ENCODE results near the gene EPPIN.

Gene EPPIN

DNA sequence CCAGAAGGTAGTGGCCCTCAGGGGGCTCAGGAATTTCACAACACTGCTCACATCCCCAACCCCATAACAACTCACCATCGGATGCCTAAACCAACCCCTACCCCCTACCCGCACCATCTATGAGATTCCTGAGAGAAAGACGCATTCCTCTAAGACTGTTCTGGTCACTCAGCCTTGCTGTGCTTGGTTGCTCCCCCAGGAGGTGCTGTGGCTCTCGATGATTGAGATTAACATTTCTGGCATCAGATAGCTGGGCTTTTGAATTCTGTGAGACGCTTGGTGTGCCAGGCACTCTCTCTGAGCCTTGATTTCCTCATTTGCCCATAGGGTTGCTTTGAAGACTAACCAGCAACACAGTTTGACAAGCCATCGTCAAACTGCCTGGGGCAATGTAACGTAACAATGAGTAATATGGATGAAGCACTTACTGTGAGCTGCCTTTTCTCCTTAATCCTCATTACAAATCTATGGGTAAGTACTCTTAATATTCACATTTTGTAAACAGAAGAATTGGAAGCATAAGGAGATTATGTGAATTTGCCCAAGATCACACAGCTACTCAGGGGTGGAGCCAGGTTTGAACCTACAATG lies 8.9 kb downstream of the EPPIN start:
- no peak for DNase-seq

DNA sequence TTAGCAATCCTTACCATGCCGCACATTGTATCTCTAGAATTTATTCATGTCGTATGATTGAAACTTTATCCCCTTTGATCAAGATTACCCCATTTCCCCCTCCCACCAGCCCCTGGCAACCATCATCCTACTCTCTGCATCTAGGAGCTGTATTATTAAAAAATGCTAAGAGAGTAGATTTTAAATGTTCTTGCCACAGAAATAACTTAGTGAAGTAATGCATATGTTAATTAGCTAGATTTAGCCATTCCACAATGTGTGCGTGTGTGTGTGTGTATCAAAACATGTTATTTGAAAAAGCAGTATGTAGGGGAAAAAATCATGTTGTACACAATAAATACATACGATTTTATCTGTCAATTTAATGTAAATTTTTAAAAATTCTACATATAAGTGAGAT lies 19.9 kb downstream of the EPPIN start:
- no peak for DNase-seq

DNA sequence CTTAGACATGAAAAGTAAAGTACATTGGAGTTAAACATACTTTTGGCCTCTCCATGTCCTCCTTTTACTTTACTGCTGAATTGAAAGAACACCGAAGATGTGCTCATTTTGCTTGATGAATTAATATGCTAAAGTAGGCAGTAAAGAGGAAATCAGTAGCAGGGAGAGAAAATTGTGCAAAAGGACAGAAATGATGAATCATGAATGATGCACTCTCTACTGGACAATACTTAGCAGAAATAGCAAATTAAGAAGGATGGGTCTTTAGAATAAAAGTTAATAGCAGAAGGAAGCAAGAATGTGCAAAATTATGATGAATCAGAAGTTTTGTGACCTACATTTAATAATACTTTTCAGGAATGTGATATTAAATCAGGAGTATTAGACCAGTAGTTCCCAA lies 23.4 kb downstream of the EPPIN start:
- no peak for DNase-seq

DNA sequence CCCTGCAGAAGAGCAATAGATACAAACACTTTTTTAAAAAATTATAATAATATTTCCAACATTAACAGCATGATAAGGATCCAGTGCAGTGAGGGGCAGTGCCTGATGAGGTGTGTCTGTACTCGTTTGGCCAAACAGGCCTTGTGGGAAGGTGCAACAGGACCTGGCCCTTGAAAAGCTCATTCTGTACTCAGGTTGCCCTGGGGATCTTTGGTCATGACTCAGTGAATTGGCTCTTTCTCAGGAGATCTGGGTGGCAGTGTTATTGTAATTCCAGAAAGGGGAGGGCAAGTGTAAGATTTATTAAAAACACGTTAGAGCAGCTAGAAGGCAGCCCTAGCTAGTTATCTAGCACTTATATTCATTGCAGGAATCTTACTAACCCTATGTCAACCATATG lies 28.9 kb downstream of the EPPIN start:
- no peak for DNase-seq

DNA sequence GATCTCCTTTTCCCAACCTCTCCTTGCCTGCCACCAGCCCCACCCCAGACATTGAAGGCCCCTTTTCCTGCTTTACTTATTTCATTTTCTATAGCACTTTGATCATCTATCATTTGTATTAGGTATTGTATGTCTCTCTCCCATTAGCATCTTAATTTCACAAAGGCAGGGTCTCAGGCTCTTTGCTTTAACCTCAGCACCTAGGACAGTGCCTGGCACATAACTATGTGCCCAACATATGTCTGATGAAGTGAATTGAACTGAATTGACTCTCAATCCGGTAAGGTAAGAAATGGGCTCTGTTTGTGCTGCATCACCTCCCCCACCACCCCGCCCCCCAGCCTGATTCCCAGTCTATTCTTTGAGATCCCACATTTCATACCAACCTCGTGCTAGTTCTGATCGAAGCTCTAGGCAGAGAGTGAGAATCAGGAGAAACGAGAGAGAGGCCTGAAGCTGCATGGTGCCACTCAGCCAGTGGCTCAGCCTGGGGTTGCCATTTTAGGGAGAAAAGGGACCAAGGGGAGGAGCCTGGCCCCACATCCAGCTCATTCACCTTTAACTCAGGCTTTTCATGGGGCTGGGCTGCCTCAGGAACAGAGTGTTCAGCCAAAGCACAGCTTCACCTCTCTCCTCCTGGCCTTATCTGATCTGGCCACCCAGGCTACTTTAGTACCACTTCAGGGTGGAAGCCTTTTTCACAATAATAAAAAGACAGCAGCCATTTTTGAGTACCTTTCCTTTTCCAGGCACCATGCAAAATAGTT lies 31.9 kb downstream of the EPPIN start, which contains the start of gene SPINT3:
SPINT3 (minus strand) TSS at position 476 of the 767 bp plus-strand sequence; CDS start at position 462, 14 bp downstream.
- no peak for DNase-seq

DNA sequence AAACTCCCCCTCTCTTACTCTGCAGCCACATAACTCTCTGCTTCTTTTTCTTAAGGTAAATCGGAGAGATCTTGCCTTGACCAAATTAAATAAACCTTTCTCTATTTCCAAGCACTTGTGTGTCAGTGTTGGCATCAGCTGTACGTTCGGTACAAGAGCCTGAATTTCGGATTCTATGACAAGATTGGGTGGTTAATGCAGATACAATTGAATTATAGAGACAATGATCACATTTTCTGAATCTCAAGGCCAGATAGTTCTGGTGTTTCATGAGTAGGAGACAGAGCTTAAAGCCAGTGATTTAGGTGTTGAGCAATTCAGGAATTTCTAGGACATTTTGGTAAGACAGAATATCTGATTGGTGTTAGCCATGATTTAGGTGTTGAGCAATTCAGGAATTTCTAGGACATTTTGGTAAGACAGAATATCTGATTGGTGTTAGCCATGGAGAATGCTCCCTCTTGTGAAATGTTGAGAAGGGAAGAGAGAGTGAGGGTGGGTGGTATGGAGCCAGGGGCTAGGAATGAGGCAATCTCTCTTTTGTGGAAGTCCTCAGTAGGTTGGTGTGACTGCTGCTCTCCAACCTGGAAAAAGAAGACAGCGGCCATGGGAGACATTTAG lies 36.8 kb downstream of the EPPIN start:
- no peak for DNase-seq

DNA sequence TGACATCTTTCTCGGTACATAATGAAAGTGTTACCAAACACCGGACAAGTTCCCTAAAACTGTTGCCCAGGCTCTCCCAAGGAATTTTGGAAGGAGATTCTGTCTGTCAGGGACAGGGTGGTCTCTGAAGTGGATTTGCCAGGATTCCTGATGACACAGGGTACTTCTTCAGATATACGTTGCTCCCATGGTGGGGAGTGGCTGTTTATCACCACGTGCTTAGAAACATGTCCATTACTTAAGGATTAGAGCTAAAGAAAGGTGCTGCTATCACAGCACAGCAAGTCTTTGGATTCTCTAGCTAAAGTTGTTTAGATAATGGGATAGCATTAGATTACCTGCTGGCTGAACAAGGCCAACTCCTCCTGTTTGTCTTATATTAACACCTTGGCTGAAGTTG lies 38.1 kb downstream of the EPPIN start:
- no peak for DNase-seq

DNA sequence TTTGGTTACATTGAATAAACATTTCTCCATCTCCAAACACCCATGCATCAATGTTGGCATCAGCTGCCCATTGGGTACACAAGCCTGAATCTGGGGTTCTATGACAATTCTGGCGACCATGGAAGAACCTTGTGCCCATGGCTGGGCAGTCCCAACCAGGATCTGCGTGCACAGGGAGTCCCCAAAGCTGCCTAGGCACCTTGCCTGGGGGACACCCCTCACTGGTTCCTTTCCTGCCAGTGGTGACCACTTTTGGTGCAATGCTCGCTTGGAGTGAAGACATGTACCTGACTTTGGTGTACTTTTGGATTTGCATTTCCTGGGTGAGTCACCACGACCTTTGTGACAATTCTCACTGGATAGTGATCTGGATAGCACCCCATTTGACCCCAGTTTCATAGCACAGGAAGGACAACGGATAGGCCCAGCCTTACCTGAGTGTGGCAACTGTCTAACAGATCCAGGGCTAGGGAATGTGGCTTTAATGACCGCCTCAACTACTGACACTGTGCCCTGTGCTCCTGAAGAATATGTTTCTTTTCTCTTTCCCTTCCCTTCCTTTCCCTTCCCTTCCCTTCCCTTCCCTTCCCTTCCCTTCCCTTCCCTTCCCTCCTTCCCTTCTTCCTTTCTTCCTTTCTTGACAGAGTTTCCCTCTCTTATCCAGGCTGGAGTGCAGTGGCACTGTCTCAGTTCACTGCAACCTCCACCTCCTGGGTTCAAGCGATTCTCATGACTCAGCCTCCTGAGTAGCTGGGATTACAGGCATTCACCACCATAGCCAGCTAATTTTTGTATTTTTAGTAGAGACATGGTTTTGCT lies 38.9 kb downstream of the EPPIN start:
- DNase-seq: no peak

DNA sequence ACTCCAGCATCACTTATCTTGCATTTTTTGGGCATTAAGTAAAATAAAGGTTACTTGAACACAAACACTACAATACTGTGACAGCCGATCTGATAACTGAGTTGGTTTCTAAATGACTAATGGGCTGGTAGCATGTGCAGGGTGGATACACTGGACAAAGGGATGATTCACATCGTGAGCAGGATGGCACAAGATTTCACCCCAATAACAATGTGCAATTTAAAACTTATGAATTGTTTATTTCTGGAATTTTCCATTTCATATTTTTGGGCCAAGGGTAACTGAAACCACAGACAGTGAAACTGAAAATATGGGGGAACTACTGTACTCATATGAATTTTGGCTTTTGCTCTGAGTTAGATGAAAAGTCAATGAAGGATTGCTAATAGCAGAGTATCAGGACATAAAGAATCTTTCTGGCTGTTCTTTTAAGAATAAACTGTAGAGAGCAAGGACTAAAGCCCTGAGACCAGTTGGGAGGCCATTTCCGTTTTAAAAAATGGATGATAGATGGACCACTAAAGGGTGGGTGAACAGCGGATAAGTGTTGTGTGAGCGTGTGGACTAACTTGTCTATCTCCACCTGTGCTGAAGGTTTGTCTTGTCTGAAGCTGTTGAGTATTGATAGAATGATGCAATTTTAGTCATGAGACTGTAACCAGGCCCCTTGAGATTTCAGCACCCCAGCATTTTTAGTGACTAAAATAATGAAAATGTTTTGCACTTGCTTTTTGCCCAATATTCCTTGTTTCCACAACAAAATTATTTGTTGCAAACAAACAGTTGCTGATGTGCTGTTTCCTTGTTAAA lies 40.0 kb downstream of the EPPIN start:
- DNase-seq: no peak

DNA sequence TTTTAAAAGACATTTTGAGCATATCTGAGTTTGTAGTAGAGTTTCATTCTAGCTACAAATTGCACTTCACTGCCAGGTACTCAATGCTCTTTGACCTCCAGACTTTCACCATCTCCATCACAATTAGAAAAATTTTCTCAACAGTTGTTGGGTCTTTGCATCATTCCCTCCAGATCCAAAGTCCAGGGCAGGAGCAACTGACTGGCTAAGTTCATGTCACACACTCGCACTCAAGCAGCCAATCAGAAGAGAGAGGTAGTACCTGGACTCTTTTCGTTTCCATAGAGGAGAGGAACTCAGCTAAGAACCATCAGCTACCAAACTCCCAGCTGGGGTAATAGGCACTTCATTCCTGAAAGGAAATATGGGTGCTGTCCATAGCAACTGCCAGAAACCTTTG lies 40.8 kb downstream of the EPPIN start:
- no peak for DNase-seq

DNA sequence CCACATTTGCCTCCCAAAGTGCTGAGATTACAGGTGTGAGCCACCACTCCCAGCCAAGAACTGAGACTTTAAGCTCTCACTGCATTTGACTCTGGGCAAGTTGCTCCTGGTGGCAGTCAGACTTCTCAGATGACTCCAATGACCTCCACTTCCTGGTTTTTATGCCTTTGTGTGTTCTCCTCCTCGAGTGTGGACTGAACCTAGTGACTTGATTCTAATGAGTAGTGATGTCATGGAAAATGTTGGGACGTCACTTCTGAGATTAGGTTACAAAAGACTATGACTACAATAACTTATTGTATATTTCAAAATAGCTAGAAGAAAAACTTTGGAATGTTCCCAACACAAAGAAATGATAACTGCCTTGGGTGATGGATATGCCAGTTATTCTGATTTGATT lies 43.8 kb downstream of the EPPIN start:
- no peak for DNase-seq

DNA sequence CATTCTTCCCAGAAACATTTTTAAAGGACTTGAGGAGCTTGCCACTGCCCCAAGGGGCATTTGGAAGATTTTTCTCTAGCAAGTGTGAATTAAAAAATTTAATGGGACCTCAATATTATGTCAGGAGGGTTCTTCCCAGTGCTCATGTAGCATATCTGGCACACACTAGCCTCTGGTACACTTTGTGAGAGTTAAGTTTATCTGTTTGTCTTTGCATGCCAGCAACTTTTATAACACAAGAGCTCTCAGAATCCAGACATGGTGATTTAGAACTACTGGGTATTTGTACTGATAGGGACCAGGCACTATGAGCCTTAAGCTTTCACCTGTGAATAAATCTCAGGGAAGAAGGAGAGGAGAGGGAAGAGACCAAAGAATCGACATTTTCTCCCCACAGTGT lies 44.6 kb downstream of the EPPIN start:
- no peak for DNase-seq

DNA sequence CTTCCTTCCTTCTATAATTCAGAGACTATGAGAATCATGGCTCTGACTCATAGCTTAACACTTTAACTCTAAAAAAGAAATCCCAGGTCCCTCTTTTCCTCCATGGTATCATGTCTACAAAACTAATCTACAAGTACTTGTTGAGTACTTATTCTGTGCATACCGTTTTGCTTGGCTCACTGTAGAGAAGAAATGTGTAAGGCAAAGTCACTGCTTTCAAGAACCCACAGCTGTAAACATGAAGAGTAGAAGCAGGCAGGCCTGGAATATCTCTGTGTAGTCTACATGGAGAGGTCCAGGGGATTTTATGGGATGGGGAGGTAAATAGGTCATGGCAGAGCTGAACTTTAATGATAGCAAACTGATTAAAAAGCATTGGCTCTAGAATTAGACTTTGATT lies 45.6 kb downstream of the EPPIN start:
- no peak for DNase-seq

DNA sequence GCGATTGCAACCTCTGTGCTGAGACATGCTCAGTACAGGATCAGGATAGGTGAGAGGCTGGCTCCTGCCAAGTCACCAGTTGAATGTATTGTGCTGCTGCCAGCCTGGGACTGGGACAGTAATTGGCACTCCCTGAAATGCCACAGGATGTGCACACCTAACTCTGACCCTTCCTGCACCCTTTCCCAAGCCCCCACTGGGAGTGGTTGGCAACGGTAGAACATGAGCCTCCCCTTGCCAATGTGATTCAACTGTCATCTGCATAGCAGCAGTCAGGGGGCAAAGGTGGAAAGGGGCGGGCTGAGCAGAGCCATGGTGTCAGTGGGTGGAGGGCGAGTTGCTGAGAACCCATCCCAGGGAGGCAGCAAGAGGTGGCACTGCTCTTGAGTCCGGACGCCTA lies 47.2 kb downstream of the EPPIN start:
- no peak for DNase-seq

DNA sequence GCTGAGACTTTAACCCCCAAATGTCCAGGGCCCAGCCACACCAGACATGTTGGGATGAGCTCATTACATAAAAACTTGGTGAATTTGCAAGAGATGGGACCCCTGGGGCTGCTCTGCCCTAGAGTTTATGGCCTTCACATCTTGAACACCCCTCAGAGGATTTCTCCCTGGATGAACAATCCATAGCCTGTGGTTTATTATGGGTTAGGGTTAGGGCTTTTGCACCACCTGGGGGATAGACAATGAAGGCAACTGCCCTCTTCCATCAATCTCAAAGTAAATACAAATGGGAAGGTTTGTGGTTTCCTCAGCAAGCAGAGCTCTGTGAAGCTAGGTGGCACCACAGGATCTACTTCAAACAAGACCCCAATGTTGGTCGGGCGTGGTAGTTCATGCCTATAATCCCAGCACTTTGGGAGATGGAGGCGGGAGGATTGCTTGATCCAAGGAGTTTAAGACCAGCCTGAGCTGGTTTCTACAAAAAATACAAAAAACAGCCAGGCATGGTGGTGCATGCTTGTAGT lies 49.2 kb downstream of the EPPIN start:
- no peak for DNase-seq

DNA sequence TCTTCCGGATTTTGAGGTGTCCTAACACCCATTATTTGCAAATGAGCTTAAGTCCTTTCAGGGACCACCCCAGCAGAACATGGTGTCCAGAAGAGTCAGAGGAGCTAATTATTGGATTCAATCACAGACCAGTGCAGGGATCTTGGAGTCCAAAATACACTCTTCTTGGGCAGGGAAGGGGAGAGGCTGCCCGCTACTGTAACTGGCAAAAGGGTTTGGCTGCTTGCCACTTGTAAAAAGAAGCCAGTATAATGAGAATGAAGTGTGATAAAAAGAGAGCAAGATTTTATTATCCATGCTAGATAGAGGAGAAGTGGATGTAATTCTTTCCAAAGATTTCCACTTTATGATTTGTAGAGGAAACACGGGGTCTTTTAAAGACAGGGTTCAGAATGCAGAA lies 51.0 kb downstream of the EPPIN start:
- DNase-seq: no peak

DNA sequence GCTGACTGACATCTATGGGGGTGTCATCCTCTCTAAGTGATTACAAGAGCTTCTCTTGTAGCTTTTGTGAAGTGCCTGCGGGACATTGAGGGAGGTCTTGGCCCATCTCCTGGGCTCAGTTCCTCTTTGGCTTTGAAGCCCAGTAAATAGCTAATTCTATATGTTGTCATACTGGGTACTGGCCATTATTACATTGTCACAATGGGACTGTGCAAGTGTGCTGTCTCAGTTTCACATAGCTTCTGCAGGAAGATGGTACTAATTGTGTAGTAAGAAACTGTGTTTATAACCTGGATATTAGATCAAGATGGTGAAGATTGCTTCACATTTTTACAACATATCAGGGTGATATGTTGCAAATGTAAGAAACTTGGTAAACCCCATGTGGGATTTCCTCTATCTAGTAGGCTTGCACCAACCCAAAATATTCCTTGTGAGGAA lies 51.7 kb downstream of the EPPIN start:
- no peak for DNase-seq
